Activated T-cell treated with anti-CD3 and anti-CD28 coated beads, Interleukin-2, amount 50 U/mL, for 24 hours (primary cell): ENCODE results near the gene TBC1D1.

Experiments
- DNase-seq: peaks from one replicate; pipeline ENCODE4 v3.0.0-alpha.2; 2020
- H3K27ac Mint-ChIP-seq: 2 replicates; pipeline ENCODE4 v1.8.0; 2020; ENCODE audit warnings: mild to moderate bottlenecking, mixed read lengths
- H3K27me3 Mint-ChIP-seq: 2 replicates; pipeline ENCODE4 v1.8.0; 2020; ENCODE audit warnings: mixed read lengths
- H3K36me3 Mint-ChIP-seq: 2 replicates; pipeline ENCODE4 v1.8.0; 2020; ENCODE audit warnings: low read depth, mixed read lengths
- H3K4me1 Mint-ChIP-seq: 2 replicates; pipeline ENCODE4 v1.8.0; 2020; ENCODE audit warnings: low read depth, mixed read lengths
- H3K4me3 Mint-ChIP-seq: 2 replicates; pipeline ENCODE4 v1.8.0; 2020; ENCODE audit warnings: mild to moderate bottlenecking, moderate library complexity, mixed read lengths
- H3K9me3 Mint-ChIP-seq: 2 replicates; pipeline ENCODE4 v1.8.0; 2020; ENCODE audit warnings: mixed read lengths

The TBC1D1 gene

DNA sequence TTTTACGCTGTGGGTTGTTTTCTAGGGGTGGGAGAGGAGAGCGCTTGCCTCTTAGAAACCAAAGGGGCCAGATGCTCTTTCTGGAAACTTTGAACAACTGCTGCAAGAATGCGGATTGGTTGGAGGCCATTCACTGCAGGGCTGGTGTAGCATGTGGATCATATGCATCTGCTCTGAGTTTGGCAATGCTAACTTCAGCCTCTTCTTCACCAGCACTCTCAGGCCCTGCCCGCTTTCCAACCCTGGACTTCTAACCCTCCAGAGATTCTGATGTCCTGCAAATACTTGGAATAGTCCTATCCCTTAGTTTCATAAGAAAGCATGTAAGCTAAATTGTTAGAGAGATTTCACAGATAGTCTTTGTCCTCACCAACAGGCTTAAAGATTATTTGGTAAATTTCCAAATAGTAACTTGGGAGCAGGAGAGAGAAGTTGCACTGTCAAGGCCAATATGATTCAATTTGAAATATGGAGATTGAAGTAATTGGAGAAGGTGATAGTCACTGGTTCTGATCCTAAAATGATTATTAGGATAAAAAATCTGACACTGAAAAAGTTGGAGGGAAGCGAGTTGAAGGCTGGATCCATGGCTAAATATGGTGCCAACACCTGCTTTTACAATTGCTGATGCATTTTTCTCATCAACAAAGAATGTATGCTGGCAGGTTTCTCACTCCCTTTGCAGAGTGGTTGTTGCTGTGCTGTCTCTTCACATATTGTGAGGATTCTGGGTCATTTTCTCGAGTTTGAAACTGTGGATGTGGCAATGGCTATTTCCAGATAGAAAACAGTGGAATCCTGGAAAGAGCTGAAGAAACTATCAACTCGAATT is 279.7 kb downstream of the TBC1D1 start:
- peak; percentile 8 for DNase-seq
- H3K9me3 Mint-ChIP-seq, result peaks cover 13% of the 10 kb centered on the region
- no peak overlapping the region for H3K4me3 Mint-ChIP-seq
- H3K27me3 Mint-ChIP-seq, result no peaks in the 10 kb centered on the region
- no peak overlapping the region for H3K27ac Mint-ChIP-seq
- peaks cover 2% of the 10 kb centered on the region for H3K36me3 Mint-ChIP-seq
- H3K4me1 Mint-ChIP-seq, result peaks cover 39% of the 10 kb centered on the region

DNA sequence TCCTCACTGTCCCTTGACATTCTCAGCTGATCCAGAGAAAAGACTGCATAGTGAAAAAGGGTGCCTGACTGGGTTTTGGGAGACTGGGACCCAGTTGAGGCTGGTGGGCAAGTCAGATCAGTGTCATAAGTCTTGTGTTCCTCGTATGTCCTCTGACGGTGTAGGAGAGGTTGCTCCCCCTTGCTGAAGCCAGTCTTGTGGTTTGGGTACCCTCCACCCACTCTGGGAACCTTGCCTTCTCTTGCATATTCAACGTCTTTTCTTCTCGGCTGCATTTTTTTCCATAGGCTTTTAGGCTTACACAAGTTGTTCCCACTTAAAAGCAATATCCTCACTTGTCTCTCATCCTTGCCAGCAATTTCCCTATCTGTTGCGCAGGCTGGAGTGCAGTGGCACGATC is 281.2 kb downstream of the TBC1D1 start:
- Mint-ChIP-seq H3K36me3 (no peaks in the 10 kb centered on the region), H3K27me3 (no peaks in the 10 kb centered on the region), H3K9me3 (peaks cover 4% of the 10 kb centered on the region), H3K4me1 (peaks cover 32% of the 10 kb centered on the region), H3K27ac (no peak overlapping the region), H3K4me3 (no peak overlapping the region)
- DNase-seq, result no peak

DNA sequence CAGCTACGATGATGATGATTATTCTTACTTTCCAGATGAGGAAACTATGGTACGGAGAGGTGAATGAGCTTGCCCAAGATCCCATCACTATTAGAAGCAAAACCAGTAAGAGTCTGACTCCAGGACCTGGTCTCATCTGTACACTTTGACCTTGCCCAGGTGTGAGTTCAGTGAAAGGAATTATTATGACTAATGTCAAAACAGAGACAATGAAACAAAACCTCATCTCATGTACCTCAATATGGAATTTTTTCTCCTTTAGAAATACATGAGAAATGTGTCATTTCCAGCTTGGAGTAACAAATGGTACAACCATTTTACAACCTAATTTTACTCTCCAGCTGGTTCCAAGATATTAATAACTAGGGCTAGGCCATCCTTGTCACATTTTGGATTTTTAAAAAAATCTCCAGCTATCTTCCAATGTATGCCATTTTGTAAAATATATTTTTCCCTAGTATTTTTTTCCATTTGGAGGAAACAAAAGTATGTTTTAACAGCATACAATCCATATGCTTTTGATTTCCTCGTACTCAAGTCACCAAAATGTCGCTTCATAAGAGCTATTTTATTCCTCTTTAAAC is 283.1 kb downstream of the TBC1D1 start:
- H3K36me3 Mint-ChIP-seq, result no peaks in the 10 kb centered on the region
- no peaks in the 10 kb centered on the region for H3K27me3 Mint-ChIP-seq
- no peak for DNase-seq
- H3K9me3 Mint-ChIP-seq, result peaks cover 4% of the 10 kb centered on the region
- no peak overlapping the region for H3K4me3 Mint-ChIP-seq
- no peak overlapping the region for H3K27ac Mint-ChIP-seq
- peaks cover 48% of the 10 kb centered on the region for H3K4me1 Mint-ChIP-seq

DNA sequence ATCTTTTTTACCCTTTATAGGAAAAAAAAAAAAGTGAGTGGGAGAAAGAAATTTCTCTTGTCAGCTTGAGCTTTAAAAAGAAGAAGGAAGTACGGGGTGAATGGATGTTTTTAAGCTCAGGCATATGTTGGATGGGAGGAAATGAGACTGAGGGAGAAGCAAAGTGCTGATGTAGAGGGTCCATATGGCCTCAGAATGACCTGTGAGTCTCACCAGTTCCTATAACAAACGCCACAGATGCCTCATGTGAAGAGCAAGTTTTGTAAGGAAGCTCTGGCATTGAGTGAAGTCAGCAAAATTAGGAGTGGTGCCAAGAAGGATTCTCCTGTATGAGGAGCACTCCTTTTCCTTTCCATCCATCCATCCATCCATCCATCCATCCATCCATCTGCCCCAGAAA is 283.9 kb downstream of the TBC1D1 start:
- peaks cover 4% of the 10 kb centered on the region for H3K9me3 Mint-ChIP-seq
- no peak for DNase-seq
- peaks cover 52% of the 10 kb centered on the region for H3K4me1 Mint-ChIP-seq

DNA sequence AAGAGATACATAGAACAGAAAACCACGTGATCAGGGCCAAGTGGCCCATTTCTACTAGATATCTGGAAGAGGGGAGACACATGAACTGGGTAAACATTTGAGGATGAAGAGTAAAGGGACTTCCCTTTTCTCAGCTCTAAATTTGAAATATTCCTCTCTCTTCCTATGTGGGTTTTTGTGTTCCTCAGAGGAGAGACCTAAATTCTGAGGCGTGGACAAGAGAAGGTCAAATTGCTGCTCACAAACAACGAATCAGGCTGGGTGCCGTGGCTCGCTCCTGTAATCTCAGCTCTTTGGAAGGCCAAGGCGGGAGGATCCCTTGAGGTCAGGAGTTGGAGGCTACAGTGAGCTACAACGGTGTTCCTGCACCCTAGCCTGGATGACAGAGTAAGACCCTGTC is 285.3 kb downstream of the TBC1D1 start:
- peak overlapping the region; percentile 46 for H3K27ac Mint-ChIP-seq
- no peaks in the 10 kb centered on the region for H3K27me3 Mint-ChIP-seq
- no peaks in the 10 kb centered on the region for H3K36me3 Mint-ChIP-seq
- no peak for DNase-seq
- peaks cover 55% of the 10 kb centered on the region for H3K4me1 Mint-ChIP-seq
- H3K9me3 Mint-ChIP-seq, result peaks cover 4% of the 10 kb centered on the region
- H3K4me3 Mint-ChIP-seq, result no peak overlapping the region

More for the DNA sequence above, 283.9 kb downstream of the TBC1D1 start:
- H3K36me3 Mint-ChIP-seq, result no peaks in the 10 kb centered on the region
- no peak overlapping the region for H3K4me3 Mint-ChIP-seq
- H3K27me3 Mint-ChIP-seq, result no peaks in the 10 kb centered on the region
- no peak overlapping the region for H3K27ac Mint-ChIP-seq

DNA sequence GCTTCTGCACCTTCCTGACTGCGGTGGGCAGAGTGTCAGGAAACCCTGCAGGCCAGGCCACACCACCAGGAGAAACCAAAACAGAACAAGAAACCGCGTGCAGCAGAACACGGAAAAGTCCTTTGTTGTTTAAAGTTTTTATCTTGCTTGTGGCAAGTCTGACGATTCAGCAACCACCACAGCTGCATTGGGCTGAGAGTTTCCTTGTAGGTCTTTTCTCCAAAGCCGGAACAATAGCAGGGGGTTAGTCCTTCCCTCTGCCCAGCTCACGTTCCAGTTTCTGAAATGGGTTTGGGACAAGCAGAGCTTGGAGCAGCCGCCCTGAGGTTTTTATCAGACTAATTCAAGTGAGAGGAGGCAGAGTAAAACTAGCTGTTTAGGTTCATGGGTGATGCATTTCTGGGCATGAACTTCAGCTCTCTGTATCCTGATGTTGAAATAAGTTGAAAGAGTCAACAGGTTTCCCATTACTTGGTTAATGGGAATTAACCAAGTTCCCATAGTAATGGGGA is 286.2 kb downstream of the TBC1D1 start:
- DNase-seq, result peak; percentile 71
- Mint-ChIP-seq H3K4me1 (peaks cover 55% of the 10 kb centered on the region), H3K27me3 (no peaks in the 10 kb centered on the region)

DNA sequence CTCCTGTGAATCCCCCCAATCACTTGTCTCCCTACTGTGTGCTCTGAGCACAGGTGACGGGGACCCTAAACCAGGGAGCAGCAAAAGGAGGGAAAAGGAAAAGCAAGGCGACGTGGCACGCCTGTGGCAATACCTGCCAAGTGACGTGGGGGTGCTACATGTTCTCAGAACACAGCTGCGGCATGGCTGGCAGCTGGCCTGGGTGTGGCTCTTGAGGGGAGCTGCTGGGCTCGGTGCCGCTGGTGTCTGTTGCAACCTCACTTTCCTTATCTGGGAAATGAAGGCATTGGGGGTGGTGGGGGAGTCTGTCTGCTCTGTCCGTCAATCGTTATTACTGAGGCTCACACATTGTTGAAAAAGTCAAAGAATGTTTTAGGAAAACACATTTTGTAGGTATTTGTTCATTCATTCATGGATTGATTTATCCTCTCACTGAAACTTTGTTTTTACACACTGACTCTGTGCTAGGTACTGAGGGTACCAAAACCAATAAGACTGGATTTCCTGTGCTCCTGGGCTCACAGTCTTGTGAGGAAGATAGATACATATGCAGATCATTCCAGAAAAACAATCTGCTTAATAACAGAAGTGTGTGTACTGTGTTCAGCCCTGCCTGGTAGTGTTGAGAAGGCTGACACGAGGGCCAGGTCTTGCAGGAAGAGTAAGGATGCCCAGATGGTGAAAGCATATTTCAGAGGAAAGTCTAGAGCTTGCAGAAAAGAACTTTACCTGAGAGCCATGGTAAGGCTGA is 286.9 kb downstream of the TBC1D1 start:
- no peaks in the 10 kb centered on the region for H3K27me3 Mint-ChIP-seq
- no peaks in the 10 kb centered on the region for H3K36me3 Mint-ChIP-seq
- peak overlapping the region; percentile 53 for H3K4me3 Mint-ChIP-seq
- peak; percentile 62 for DNase-seq
- H3K27ac Mint-ChIP-seq, result peak overlapping the region; percentile 87
- peaks cover 55% of the 10 kb centered on the region for H3K4me1 Mint-ChIP-seq
- H3K9me3 Mint-ChIP-seq, result peaks cover under 1% of the 10 kb centered on the region

More for the DNA sequence above, 286.2 kb downstream of the TBC1D1 start:
- peaks cover 4% of the 10 kb centered on the region for H3K9me3 Mint-ChIP-seq
- no peaks in the 10 kb centered on the region for H3K36me3 Mint-ChIP-seq
- peak overlapping the region; percentile 87 for H3K27ac Mint-ChIP-seq
- H3K4me3 Mint-ChIP-seq, result peak overlapping the region; percentile 53

DNA sequence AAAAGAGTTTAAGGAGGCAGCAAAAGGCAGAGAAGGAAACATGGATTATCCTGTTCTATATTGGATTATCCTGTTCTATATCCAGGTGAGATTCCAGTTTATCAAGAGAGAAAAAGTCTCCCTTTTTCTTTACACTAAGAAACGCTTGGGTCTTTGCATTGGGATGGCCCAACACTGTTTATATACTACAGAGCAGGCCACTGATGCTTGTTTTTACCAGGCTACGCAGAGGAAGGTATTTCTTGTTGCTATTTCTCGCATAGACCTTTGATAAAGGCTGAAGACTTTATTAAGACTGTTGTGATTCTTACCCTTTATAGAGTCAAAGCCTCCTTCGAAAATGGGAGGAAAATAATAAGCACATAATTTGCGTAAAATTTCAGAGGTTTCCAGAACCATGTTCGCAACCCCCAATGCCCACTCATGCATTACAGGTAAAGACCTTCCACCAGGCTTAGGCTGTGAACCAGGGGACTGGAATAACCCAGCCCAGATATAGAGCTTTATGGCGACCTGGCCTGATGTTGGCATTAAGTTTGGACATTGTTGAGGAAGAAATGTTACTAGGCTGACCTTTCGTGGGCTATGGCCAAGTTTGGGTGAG is 287.6 kb downstream of the TBC1D1 start:
- no peak overlapping the region for H3K4me3 Mint-ChIP-seq
- H3K4me1 Mint-ChIP-seq, result peaks cover 54% of the 10 kb centered on the region
- H3K9me3 Mint-ChIP-seq, result no peaks in the 10 kb centered on the region

DNA sequence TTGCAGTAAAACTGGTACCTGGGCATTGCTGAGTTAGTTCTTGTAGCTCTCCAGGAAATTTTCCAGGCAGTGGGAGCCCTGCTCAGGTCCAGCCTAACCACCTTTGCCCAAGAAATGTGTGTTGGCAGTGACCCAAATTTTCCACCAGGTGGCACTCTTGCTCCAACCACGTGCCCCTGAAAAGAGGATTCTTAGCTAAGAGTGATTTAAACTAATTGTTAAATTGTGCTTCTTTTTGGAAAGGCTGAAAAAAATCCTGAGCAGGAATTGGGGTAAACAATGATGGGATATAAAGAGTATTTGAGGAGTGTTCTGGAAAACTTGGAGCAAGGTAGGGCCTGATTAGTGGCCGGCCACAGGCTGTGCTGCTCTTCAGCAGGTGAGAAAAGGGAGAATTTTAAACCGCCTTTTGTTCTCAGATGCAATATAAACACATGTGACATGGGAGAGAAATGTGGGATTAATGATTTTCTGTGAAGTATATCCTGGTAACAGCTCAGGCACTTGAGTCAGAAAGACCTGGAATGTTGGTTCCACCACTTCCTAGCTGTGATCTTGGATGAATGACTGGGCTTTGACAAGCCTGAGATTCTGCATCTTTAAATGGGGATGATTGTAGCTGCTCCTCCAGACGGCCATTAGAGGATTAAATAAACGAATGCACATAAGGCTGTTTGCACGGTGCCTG is 288.9 kb downstream of the TBC1D1 start:
- Mint-ChIP-seq H3K4me3 (no peak overlapping the region), H3K4me1 (peaks cover 42% of the 10 kb centered on the region), H3K27me3 (no peaks in the 10 kb centered on the region), H3K36me3 (no peaks in the 10 kb centered on the region), H3K9me3 (no peaks in the 10 kb centered on the region), H3K27ac (no peak overlapping the region)
- DNase-seq, result peak; percentile 83

More for the DNA sequence above, 287.6 kb downstream of the TBC1D1 start:
- H3K27ac Mint-ChIP-seq, result no peak overlapping the region
- H3K36me3 Mint-ChIP-seq, result no peaks in the 10 kb centered on the region
- H3K27me3 Mint-ChIP-seq, result no peaks in the 10 kb centered on the region
- DNase-seq, result no peak

DNA sequence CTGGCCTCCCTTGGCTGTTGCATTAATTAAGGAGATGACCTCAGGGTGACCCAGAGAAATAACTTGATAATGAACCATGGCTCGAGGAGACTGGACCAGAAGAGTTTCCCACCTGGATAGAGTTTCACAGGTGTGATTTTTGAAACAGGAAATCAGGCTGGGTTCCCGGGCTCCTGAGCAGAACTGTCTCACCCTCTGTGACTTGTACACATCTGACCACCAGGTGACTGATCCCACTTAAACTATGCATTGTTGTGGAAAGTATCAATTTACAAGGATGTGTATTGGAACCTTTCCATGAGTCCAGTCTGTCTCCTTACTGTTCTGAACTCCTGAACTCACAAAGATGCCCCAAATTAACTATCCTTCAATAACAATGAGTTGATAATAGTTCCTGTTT is 289.6 kb downstream of the TBC1D1 start:
- Mint-ChIP-seq H3K4me1 (peaks cover 36% of the 10 kb centered on the region), H3K27me3 (no peaks in the 10 kb centered on the region), H3K27ac (no peak overlapping the region), H3K4me3 (no peak overlapping the region), H3K9me3 (no peaks in the 10 kb centered on the region), H3K36me3 (no peaks in the 10 kb centered on the region)
- no peak for DNase-seq

DNA sequence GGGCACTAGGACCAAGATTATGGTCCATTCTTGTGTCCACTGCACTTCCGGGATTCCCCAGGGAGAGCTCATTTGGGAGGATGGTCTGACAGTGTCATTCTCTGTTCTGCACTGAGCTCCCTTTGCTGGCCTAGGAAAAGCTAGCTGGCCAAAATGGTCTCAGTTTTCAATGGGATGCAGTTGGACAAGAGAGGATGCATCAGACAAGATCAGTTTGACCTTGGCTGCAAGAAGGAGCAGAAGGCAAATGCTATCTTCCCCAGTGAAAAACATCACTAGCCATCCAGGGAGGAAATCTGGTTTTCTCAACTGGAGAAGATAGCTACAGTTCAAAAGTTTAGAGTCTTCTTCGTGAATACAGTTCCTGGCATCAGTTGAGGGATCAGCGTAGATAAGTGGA is 290.4 kb downstream of the TBC1D1 start:
- Mint-ChIP-seq H3K36me3 (no peaks in the 10 kb centered on the region), H3K27me3 (no peaks in the 10 kb centered on the region), H3K4me3 (no peak overlapping the region), H3K9me3 (no peaks in the 10 kb centered on the region), H3K4me1 (peaks cover 31% of the 10 kb centered on the region), H3K27ac (no peak overlapping the region)
- DNase-seq, result no peak

DNA sequence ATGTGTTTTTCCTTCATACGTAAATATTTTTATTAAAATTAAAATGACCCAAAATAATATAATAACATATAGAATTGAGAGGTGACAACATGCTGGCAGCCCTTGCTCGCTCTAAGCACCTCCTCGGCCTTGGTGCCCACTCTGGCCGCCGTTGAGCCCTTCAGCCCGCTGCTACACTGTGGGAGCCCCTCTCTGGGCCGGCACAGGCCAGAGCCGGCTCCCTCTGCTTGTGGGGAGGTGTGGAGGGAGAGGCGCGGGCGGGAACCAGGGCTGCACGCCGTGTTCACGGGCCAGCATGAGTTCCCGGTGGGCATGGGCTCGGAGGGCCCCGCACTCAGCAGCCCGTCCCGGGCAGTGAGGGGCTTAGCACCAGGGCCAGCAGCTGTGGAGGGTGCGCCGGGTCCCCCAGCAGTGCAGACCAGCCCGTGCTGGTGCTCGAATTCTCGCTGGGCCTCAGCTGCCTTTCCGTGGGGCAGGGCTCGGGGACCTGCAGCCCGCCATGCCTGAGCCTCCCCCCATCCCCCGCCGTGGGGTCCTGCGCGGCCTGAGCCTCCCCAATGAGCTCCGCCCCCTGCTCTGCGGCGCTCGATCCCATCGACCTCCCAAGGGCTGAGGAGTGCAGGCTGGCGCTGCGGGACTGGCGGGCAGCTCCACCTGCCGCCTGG is 291.6 kb downstream of the TBC1D1 start:
- no peak overlapping the region for H3K27ac Mint-ChIP-seq
- H3K4me1 Mint-ChIP-seq, result peaks cover 23% of the 10 kb centered on the region
- DNase-seq, result no peak
- H3K4me3 Mint-ChIP-seq, result no peak overlapping the region
- H3K36me3 Mint-ChIP-seq, result no peaks in the 10 kb centered on the region
- H3K9me3 Mint-ChIP-seq, result no peaks in the 10 kb centered on the region
- no peaks in the 10 kb centered on the region for H3K27me3 Mint-ChIP-seq

DNA sequence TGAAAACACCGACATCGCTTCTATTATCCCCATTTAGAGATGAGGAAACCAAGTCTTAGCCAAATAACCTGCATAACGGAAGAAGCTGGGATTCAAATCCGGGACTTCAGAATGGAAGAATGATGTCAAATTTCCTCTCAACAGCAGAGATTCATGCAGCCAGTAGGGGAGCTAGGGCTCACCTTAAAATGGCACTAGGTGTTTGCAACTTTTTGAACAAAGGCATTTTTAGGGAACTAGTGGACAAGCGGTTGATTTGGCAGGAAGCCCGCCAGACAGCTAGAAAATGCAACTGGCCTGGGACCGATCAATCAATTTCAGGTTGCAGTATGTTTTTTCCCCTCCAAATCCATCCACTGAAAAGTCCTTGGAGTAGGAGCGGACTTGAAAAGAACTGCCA is 293.5 kb downstream of the TBC1D1 start:
- no peak overlapping the region for H3K4me3 Mint-ChIP-seq
- no peaks in the 10 kb centered on the region for H3K36me3 Mint-ChIP-seq
- DNase-seq, result no peak
- H3K9me3 Mint-ChIP-seq, result no peaks in the 10 kb centered on the region
- no peaks in the 10 kb centered on the region for H3K27me3 Mint-ChIP-seq
- peaks cover 12% of the 10 kb centered on the region for H3K4me1 Mint-ChIP-seq
- H3K27ac Mint-ChIP-seq, result no peak overlapping the region
